Endothelial cell of umbilical vein (primary cell): Measurements from ENCODE around the gene SMARCE1. TPM values are rescaled to one million over a fixed set of nuclear protein-coding genes. Genes with fewer than 3 reads are reported as not detected.

Source experiments
- BruUV-seq: library from RNA; stranded (reverse); fragments of 400-500 nt; replicated peaks from 2 replicates; lab custom pipeline; 2021; lab: Mats Ljungman, UMichigan
- CTCF ChIA-PET: fragments of 300-600, 350-600 bp; sonication (Branson Sonifier 250); formaldehyde crosslinking; loops from one replicate; lab custom pipeline; 2021; ENCODE audit warnings: antibody characterized with exemption, inconsistent platforms; lab: Charles Lee
- POLR2A ChIA-PET: fragments of 300-600, 350-600 bp; sonication (Branson Sonifier 250); formaldehyde crosslinking; loops from one replicate; lab custom pipeline; 2021; ENCODE audit warnings: antibody characterized with exemption, inconsistent platforms; lab: Charles Lee
- DNase-seq: peaks from one replicate; pipeline ENCODE4 v3.0.0-alpha.2; 2011; ENCODE audit warnings: low read depth, low spot score
- FAIRE-seq: peaks from 2 replicates; lab custom pipeline; 2011; peaks lifted over from hg19 to GRCh38; lab: Jason Lieb, UNC
- H2AFZ ChIP-seq: 2 replicates; pipeline ENCODE4 v1.6.0; 2012; ENCODE audit warnings: low read depth, low read length, control low read depth, inconsistent platforms
- H3K27ac ChIP-seq: 2 replicates; pipeline ENCODE4 v1.5.1; 2011; ENCODE audit warnings: low read depth, mild to moderate bottlenecking, control low read depth, low read length, moderate library complexity; ENCODE audit not compliant: insufficient read depth
- H3K27me3 ChIP-seq, 2 experiments: 2 replicates each; pipeline versions ENCODE4 v1.6.0 to v1.6.1; 2011; ENCODE audit warnings: low read length in 2 of 2, mixed read lengths in 1 of 2; ENCODE audit not compliant: control insufficient read depth in 2 of 2, insufficient read depth in 2 of 2
- H3K36me3 ChIP-seq, 2 experiments: 2 replicates in 1 of 2; 3 replicates in 1 of 2; pipeline ENCODE4 v1.5.1; 2011; ENCODE audit warnings: low read length in 2 of 2, mild to moderate bottlenecking in 1 of 2, moderate library complexity in 1 of 2; ENCODE audit not compliant: control insufficient read depth in 2 of 2, insufficient read depth in 2 of 2; ENCODE audit errors: extremely low read depth in 1 of 2
- H3K4me1 ChIP-seq: 3 replicates; pipeline ENCODE4 v1.5.1; 2011; ENCODE audit warnings: mild to moderate bottlenecking, low read length; ENCODE audit not compliant: control insufficient read depth, insufficient read depth; ENCODE audit errors: extremely low read depth
- H3K4me2 ChIP-seq: 2 replicates; pipeline ENCODE4 v1.6.1; 2011; ENCODE audit warnings: low read length, control low read depth, mixed read lengths; ENCODE audit not compliant: insufficient read depth
- H3K4me3 ChIP-seq, 3 experiments: fragments of 200-600 bp in 1 of 3; sonication (generic), shearing (Covaris generic) in 1 of 3; replicated peaks in 1 of 3; 2 replicates each; pipeline ENCODE4 v1.5.1; 2011 to 2016; ENCODE audit warnings: control low read depth in 3 of 3, low read length in 3 of 3, mild to moderate bottlenecking in 2 of 3, inconsistent platforms in 1 of 3, low read depth in 1 of 3, moderate library complexity in 1 of 3; ENCODE audit not compliant: insufficient read depth in 1 of 3
- H3K79me2 ChIP-seq: 2 replicates; pipeline ENCODE4 v1.6.0; 2012; ENCODE audit warnings: low read length, inconsistent platforms; ENCODE audit not compliant: control insufficient read depth, insufficient read depth
- H3K9ac ChIP-seq: replicated peaks from 2 replicates; pipeline ENCODE3; 2011; ENCODE audit warnings: low read length, control low read depth; ENCODE audit not compliant: insufficient read depth; ENCODE audit errors: extremely low read depth
- H3K9me1 ChIP-seq: replicated peaks from 3 replicates; pipeline ENCODE4 v1.6.0; 2011; ENCODE audit warnings: mild to moderate bottlenecking, low read length; ENCODE audit not compliant: control insufficient read depth, insufficient read depth; ENCODE audit errors: extremely low read depth
- H3K9me3 ChIP-seq: replicated peaks from 2 replicates; pipeline ENCODE4 v1.5.1; 2012; ENCODE audit warnings: low read length, inconsistent platforms; ENCODE audit not compliant: control insufficient read depth, insufficient read depth
- H4K20me1 ChIP-seq: replicated peaks from 2 replicates; pipeline ENCODE3; 2011; ENCODE audit warnings: mild to moderate bottlenecking, low read length; ENCODE audit not compliant: control insufficient read depth, insufficient read depth; ENCODE audit errors: extremely low read depth
- EZH2 ChIP-seq: IDR thresholded peaks from 2 replicates; pipeline ENCODE4 v1.6.1; 2012; ENCODE audit warnings: borderline replicate concordance, low read depth, mild to moderate bottlenecking, moderate library complexity, low read length, inconsistent platforms; ENCODE audit not compliant: severe bottlenecking
- FOS ChIP-seq: IDR thresholded peaks from 2 replicates; pipeline ENCODE4 v1.6.1; 2011; ENCODE audit warnings: mild to moderate bottlenecking, low read length, moderate library complexity, borderline replicate concordance; ENCODE audit not compliant: insufficient read depth
- GATA2 ChIP-seq: IDR thresholded peaks from 2 replicates; pipeline ENCODE4 v1.7.0; 2011; ENCODE audit warnings: low read depth, mild to moderate bottlenecking, moderate library complexity, mixed read lengths, low read length; ENCODE audit not compliant: insufficient read length, insufficient read depth
- JUN ChIP-seq: IDR thresholded peaks from 2 replicates; pipeline ENCODE4 v1.6.1; 2011; ENCODE audit warnings: borderline replicate concordance, low read depth; ENCODE audit not compliant: insufficient read length, insufficient read depth
- MYC ChIP-seq: IDR thresholded peaks from one replicate; pipeline ENCODE4 v1.6.1; 2011; ENCODE audit warnings: mild to moderate bottlenecking, low read depth, low read length
- POLR2AphosphoS5 ChIP-seq: IDR thresholded peaks from 2 replicates; pipeline ENCODE4 v1.6.1; 2012; ENCODE audit warnings: low read depth, mild to moderate bottlenecking, control low read depth, low read length, moderate library complexity; ENCODE audit not compliant: insufficient read depth
- dilution Hi-C: fragments of 300-500 bp; cut with MboI; formaldehyde crosslinking; loops from one replicate; pipeline ENCODE4 v1.15.0; 2019; ENCODE audit warnings: low sequenced_read_pairs; ENCODE audit not compliant: extremely low pct_ligation_motif_present
- intact Hi-C: fragments of 100-400 bp; cut with micrococcal nuclease; formaldehyde crosslinking; loops from one replicate; pipeline ENCODE4 v1.10.0; 2022
- polyA plus RNA-seq, 4 experiments: library from polyadenylated mRNA; depleted of rRNA in 3 of 4; stranded (reverse) in 3 of 4; unstranded in 1 of 4; fragments of >200 nt; gene quantifications; 2 replicates each; pipeline versions ENCODE4 v1.2.1 to v1.2.3, GENCODE V29; 2011 to 2012; ENCODE audit warnings: missing spikeins in 1 of 4
- total RNA-seq: library from RNA; stranded (reverse); gene quantifications from 2 replicates; pipeline ENCODE4 v1.2.3, GENCODE V29; 2021
- TF ChIP-seq, protein P1 (sequence below), 2 donors: IDR thresholded peaks; 1 replicate in 1 of 2; 2 replicates in 1 of 2; pipeline ENCODE4 v1.5.1; 2011; ENCODE audit warnings: low read length in 2 of 2, mild to moderate bottlenecking in 2 of 2, moderate library complexity in 2 of 2, control low read depth in 1 of 2, inconsistent platforms in 1 of 2, low read depth in 1 of 2; ENCODE audit not compliant: insufficient read depth in 1 of 2; ENCODE audit errors: extremely low read depth in 1 of 2
- TF ChIP-seq, protein P2 (sequence below): IDR thresholded peaks from 2 replicates; pipeline ENCODE4 v1.6.1; 2011; ENCODE audit not compliant: insufficient read depth, insufficient read length

SMARCE1 gene
- total and polyA plus RNA-seq, 2 donors (not counting 3 experiments of a cell fraction or from before 2014, with no cell fraction given) = 28.4 to 127 TPM

DNA sequence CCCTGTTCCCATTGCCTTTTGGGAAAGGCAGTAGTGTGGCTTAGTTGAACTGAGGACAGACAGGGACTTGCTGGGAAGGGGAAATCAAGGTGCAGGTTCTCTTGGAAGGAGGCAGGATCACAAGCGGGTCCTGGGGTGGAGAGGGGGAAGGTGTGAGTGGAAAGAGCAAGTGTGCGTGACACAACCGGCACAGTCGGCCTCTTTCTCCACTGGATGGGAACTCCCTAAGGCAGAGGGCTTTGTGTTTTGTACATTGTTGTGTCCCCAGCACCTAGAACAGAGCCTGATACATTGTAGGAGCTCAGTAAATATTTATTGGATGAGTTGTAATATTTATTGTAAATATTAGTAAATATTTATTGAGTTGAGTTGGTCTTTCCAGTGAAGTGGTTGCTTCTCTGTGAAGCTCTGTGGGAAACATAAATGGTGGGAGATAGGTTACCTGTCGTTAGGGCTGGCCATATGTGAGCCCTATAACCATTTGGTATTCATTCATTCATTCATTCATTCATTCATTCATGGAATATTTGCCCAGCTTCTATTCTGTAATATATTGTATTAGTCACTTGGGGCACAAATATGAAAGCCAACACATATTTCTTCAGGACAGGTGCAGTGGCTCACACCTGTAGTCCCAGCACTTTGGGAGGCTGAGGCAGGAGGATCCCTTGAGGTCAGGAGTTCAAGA lies 34.0 kb downstream of the SMARCE1 start:
- no peak overlapping the region for H3K4me3 ChIP-seq
- H2AFZ ChIP-seq = no peak overlapping the region
- intact Hi-C loops = no loop called here
- H3K9me3 ChIP-seq = no peaks in the 10 kb centered on the region
- DNase-seq (no peak), FAIRE-seq (no peak)
- no peaks in the 10 kb centered on the region for H3K9me1 ChIP-seq
- TF ChIP-seq POLR2AphosphoS5 (no peak), FOS (no peak), JUN (no peak), EZH2 (no peak), MYC (no peak), GATA2 (no peak)
- TF ChIP-seq, protein P1, sequence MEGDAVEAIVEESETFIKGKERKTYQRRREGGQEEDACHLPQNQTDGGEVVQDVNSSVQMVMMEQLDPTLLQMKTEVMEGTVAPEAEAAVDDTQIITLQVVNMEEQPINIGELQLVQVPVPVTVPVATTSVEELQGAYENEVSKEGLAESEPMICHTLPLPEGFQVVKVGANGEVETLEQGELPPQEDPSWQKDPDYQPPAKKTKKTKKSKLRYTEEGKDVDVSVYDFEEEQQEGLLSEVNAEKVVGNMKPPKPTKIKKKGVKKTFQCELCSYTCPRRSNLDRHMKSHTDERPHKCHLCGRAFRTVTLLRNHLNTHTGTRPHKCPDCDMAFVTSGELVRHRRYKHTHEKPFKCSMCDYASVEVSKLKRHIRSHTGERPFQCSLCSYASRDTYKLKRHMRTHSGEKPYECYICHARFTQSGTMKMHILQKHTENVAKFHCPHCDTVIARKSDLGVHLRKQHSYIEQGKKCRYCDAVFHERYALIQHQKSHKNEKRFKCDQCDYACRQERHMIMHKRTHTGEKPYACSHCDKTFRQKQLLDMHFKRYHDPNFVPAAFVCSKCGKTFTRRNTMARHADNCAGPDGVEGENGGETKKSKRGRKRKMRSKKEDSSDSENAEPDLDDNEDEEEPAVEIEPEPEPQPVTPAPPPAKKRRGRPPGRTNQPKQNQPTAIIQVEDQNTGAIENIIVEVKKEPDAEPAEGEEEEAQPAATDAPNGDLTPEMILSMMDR (IDR thresholded peaks at IDR 0.05; ENCODE audit: extremely low read depth in 1 of 2, insufficient read depth in 1 of 2, low read depth in 1 of 2, low read length in 2 of 2) = no peak
- TF ChIP-seq, protein P2, sequence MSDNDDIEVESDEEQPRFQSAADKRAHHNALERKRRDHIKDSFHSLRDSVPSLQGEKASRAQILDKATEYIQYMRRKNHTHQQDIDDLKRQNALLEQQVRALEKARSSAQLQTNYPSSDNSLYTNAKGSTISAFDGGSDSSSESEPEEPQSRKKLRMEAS = no peak
- H3K4me1 ChIP-seq = no peaks in the 10 kb centered on the region
- BruUV-seq = no TSS peak
- H3K9ac ChIP-seq = no peak overlapping the region
- dilution Hi-C loops = no loop called here
- H3K36me3 ChIP-seq = no peaks in the 10 kb centered on the region
- ChIA-PET POLR2A (no interaction called here), CTCF (interaction anchor here (1.1 kb wide), 1 partner anchor 15 kb away, joined by 3 read pairs; no protein-coding TSS in a partner anchor)
- H3K79me2 ChIP-seq = no peaks in the 10 kb centered on the region
- H3K4me2 ChIP-seq = no peak overlapping the region
- H3K27ac ChIP-seq = no peak overlapping the region
- H3K27me3 ChIP-seq = peaks cover 17 to 18% of the 10 kb centered on the region in 2 experiments
- no peaks in the 10 kb centered on the region for H4K20me1 ChIP-seq
